Hematopoietic multipotent progenitor cell (in vitro differentiated cells): ENCODE data around the gene OR4D1. TPM values are rescaled to one million over a fixed set of nuclear protein-coding genes. Genes with fewer than 3 reads are reported as not detected.
"Not testable (repeated sequence)": the region's sequence is repeated elsewhere in the genome, so short reads cannot be mapped to it uniquely, and the experiment has no call there.

Source experiments
- DNase-seq, 3 donors: peaks; one replicate each; pipeline ENCODE4 v3.0.0-alpha.2; 2011 to 2015; ENCODE audit warnings: low read depth in 2 of 3, low spot score in 2 of 3
- total RNA-seq: library from RNA; depleted of rRNA; stranded (reverse); fragments of >200 nt; gene quantifications from one replicate; pipeline ENCODE4 v1.2.3, GENCODE V29; 2012

OR4D1 gene
- total RNA-seq = 0.81 TPM

- no peak for DNase-seq
These were observed at the start of gene OR4D1 for GRCh38 chr17:58147930-58148434. Gene OR4D1, plus strand, starts transcription at chr17:58148384. Its CDS starts 6,770 bp downstream, at chr17:58155154.

GRCh38 chr17:58100506-58100905 is 47.7 kb upstream of the OR4D1 start:
- DNase-seq = no peak

DNA sequence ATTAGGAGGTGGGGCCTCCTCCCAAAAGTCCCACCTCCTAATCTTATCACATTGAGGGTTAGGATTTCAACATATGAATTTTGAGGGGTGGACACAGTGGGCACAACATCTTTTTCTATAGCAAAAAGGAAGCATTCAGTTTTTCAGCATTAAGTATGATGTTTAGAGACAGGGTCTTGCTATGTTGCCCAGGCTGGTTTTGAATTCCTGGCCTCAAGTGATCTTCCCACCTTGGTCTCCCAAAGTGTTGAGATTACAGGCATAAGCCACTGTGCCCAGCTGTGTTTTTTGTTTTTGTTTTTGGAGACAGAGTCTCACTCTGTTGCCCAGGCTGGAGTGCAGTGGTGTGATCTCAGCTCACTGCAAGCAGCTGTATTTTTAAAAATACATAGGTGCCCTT is 46.3 kb upstream of the OR4D1 start:
- not testable (repeated sequence) for DNase-seq

DNA sequence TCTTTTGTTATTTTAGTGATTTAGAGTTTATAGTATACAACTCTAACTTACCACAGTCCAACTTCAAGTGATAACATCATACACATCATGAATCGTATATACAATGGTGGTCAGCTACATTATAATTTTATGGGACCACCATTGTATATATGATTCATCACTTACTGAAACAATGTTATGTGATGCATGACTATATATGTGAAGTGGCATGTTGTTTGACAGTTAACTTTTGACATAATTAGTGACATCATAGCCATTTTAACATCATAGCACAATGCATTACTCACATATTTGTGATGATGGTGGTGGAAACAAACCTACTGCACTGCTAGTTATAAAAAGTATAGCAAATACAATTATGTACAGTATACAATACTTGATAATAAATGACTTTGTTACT is 43.1 kb upstream of the OR4D1 start:
- no peak for DNase-seq

DNA sequence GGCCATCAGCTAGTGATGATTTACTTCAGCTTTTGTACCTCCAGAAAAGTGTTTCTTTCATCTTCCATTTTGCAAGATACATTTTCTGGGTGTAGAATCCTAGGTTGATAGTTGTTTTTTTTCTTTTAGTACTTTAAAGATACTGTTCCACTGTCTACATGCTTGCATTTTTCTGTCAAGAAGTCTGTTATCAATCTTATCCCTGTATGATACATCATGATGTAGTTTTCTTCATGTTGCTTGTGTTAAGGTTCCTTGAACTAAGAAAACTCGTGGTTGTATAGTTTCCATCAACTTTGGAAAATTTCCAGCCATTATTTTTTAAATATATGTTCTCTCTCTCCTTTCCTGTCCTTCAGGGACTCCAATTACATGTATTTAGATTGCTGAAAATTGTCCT is 40.9 kb upstream of the OR4D1 start:
- no peak for DNase-seq

- DNase-seq = no peak
These were observed 39.0 kb upstream of the OR4D1 start for GRCh38 chr17:58109197-58109596.

- no peak for DNase-seq
These were observed 38.2 kb upstream of the OR4D1 start for GRCh38 chr17:58110012-58110411.

- no peak for DNase-seq
These were observed 36.5 kb upstream of the OR4D1 start for GRCh38 chr17:58111676-58112075.

- peak; percentile 67 to 87 (median 68) for DNase-seq
These were observed 35.1 kb upstream of the OR4D1 start for GRCh38 chr17:58112970-58113631.

DNA sequence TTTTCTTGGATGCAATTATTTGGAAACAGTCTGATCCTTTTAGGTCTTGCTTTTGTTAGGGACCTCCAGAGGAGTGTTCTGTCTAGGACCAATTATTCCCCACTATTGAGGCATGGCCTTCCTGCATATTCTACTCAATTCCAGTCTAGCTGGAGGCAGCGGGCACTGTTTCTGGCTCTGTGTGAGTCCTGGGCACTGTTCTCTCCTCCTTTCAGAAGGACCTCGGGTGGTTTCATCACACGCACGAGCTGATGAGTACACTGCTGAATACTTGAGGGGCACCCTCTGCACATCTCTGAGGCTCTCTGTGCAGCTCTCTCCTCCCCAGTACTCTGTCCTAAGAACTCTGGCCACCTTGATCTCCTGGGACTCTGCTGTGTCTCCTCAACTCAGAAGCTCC is 34.2 kb upstream of the OR4D1 start:
- no peak for DNase-seq

- no peak for DNase-seq
These were observed 30.8 kb upstream of the OR4D1 start for GRCh38 chr17:58117382-58117781.

DNA sequence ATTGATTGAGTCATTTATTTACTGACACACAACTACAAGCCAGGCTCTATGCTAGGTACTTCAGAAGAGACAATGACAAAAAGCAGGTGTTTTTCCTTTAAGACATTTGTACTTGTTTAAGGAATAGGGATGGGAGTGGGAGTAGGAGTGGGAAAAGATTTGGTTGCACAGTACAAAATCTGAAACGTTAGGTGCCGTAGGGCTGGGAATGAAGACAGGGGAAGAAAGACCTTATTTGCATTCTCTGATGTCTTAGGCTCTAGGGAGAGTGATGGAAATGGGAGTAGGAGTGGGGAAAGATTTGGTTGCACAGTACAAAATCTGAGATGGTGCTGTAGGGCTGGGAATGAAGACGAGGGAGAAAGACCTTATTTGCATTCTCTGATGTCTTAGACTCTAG is 28.7 kb upstream of the OR4D1 start:
- no peak for DNase-seq

DNA sequence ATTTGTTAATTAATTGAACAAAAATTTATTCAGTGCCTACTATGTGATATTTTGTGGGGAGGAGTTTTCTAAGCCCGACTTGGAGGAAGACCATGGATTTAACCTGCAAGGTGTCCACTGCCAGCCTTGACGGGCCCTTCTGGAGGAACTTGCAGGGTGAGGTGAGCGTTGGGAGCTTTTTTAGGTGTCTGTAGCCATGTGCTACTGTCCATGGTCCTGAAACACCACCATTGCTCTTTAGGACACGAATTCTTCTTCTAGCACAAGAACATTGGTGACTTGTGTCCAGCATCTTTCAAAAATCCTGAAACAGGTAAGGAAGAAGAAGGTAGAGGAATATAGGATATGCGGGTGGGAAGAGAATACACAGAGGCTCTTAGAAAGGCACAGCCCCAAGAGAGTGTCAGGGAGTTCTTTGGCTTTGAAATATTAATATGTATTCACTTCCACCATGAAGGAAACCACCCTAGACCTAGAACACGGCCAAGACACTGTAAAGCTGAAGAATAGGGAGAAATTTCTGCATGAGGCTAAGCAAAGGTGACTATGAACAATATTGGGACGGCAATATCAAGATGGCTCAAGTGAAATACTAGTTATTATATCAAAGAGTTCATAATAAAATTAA is 27.9 kb upstream of the OR4D1 start:
- peak; percentile 43 to 82 (median 66) for DNase-seq

DNA sequence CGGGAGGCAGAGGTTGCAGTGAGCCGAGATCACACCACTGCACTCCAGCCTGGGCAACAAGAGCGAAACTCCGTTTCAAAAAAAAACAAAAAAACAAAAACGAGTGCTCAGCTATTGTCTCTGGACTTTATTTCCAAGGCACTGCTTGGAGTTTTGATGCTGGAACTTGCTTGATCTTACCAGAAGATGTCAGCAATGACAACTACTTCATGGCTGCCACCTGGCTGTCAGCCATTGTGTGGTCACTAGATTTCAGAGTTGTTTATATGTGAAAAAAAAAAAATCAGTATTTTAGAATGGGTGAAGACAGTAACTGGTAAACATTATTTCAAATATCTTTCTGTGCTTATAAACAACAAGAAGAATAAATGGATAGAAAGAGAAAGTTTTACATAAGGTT is 26.3 kb upstream of the OR4D1 start:
- peak; percentile 24 to 82 (median 63) for DNase-seq

DNA sequence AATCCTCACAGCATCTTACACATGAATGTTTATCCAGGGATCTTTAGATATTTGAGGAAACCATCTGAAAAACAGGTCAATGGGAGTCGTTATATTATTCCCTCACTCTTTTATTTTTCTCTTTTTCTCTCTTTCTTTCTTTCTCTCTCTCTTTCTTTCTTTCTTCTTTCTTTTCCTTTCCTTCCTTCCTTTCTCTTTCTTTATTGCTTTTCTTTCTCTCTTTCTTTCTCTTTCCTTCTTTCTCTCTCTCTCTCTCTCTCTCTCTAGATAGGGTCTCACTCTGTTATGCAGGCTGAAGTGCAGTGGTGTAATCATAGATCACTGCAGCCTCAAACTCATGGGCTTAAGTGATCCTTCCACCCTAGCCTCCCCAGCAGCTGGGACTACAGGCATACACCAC is 20.3 kb upstream of the OR4D1 start:
- DNase-seq = no peak

DNA sequence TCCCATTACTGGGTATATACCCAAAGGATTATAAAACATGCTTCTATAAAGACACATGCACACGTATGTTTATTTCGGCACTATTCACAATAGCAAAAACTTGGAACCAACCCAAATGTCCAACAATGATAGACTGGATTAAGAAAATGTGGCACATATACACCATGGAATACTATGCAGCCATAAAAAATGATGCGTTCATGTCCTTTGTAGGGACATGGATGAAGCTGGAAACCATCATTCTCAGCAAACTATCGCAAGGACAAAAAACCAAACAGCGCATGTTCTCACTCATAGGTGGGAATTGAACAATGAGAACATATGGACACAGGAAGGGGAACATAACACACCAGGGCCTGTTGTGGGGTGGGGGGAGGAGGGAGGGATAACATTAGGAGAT is 15.5 kb upstream of the OR4D1 start:
- DNase-seq = not testable (repeated sequence)

- DNase-seq = no peak
These were observed 11.4 kb upstream of the OR4D1 start for GRCh38 chr17:58136669-58137279.

- no peak for DNase-seq
These were observed 6.7 kb upstream of the OR4D1 start for GRCh38 chr17:58141505-58141904.

DNA sequence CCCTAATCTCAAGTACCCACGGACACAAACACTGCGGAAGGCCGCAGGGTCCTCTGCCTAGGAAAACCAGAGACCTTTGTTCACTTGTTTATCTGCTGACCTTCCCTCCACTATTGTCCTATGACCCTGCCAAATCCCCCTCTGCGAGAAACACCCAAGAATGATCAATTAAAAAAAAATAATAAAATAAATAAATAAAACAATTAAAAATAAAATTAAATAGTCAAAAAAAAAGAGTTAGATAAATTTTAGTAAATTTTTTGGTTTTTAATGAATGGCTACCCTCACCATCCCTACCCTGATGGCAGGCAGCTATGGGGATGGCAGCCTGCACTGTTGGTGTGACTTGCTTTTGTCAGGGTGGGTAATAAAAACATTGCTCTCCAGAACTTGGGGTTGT is 4.8 kb upstream of the OR4D1 start:
- DNase-seq = not testable (repeated sequence)

DNA sequence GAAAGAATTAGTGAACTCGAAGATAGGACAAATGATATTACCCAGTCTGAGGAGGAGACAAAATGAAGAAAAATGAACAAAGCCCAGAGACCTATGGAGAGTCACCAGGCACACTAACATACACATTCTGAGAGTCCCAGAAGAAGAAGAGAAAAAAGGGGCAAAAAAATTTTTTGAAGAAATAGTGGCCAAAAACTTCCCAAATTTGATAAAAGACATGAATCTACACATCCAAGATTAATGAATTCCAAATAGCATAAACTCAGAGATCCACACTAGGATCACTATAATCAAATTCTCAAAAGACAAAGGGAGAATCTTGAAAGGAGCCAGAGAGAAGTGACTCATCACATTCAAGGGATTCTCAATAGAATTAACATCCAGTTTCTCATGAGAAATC is 3.4 kb upstream of the OR4D1 start:
- no peak for DNase-seq

GRCh38 chr17:58148609-58149008 is 425 bp downstream of the OR4D1 start:
- no peak for DNase-seq

GRCh38 chr17:58150394-58150793 is 2.2 kb downstream of the OR4D1 start:
- DNase-seq = no peak
